ENCODE results near the gene CSF3R.
"Not testable (repeated sequence)": the region's sequence is repeated elsewhere in the genome, so short reads cannot be mapped to it uniquely, and the experiment has no call there.

CSF3R gene

GRCh38 chr1:36512842-36513241 lies 30.1 kb upstream of the CSF3R start:
- no peak for DNase-seq

GRCh38 chr1:36511804-36512798 lies 29.4 kb upstream of the CSF3R start:
- no peak for DNase-seq

GRCh38 chr1:36511220-36511619 lies 28.5 kb upstream of the CSF3R start:
- not testable (repeated sequence) for DNase-seq

- no peak for DNase-seq
Measured at GRCh38 chr1:36510418-36510817, 27.7 kb upstream of the CSF3R start.

GRCh38 chr1:36508257-36508656 lies 25.5 kb upstream of the CSF3R start:
- DNase-seq = no peak

GRCh38 chr1:36506276-36506920 lies 23.7 kb upstream of the CSF3R start:
- DNase-seq = no peak

- DNase-seq = no peak
Measured at GRCh38 chr1:36503733-36504132, 21.0 kb upstream of the CSF3R start.

GRCh38 chr1:36503159-36503558 lies 20.4 kb upstream of the CSF3R start:
- no peak for DNase-seq

GRCh38 chr1:36502616-36503015 lies 19.9 kb upstream of the CSF3R start:
- DNase-seq = no peak

GRCh38 chr1:36501911-36502310 lies 19.2 kb upstream of the CSF3R start:
- not testable (repeated sequence) for DNase-seq

- DNase-seq = no peak
Measured at GRCh38 chr1:36497207-36497606, 14.5 kb upstream of the CSF3R start.

- DNase-seq = no peak
Measured at GRCh38 chr1:36494971-36495370, 12.3 kb upstream of the CSF3R start.

- DNase-seq = no peak
Measured at GRCh38 chr1:36493524-36493923, 10.8 kb upstream of the CSF3R start.

- DNase-seq = no peak
Measured at GRCh38 chr1:36492491-36492890, 9.8 kb upstream of the CSF3R start.

GRCh38 chr1:36489258-36490051 lies 6.7 kb upstream of the CSF3R start:
- DNase-seq = not testable (repeated sequence)

GRCh38 chr1:36487906-36488305 lies 5.2 kb upstream of the CSF3R start:
- DNase-seq = no peak

- not testable (repeated sequence) for DNase-seq
Measured at GRCh38 chr1:36487336-36487725, 4.6 kb upstream of the CSF3R start.

- peak; percentile 10 for DNase-seq
Measured at GRCh38 chr1:36486439-36487335, 4.0 kb upstream of the CSF3R start.

- no peak for DNase-seq
Measured at GRCh38 chr1:36486093-36486438, 3.4 kb upstream of the CSF3R start.

GRCh38 chr1:36484099-36484498 lies 1.4 kb upstream of the CSF3R start:
- no peak for DNase-seq

GRCh38 chr1:36481771-36482723 lies 666 bp downstream of the CSF3R start:
- no peak for DNase-seq

All from CD4-positive, alpha-beta T cell treated with Interleukin-4 for 4 hours (primary cell).